GM10248 (cell line): ENCODE measurements around the gene PLA2G7.
A peak's percentile ranks its signal among the peaks of the same experiment; 100 is the strongest.

Experiments used
- CTCF ChIA-PET: fragments of 300-600 bp; sonication (Branson Sonifier 250); formaldehyde crosslinking; extraction: SDS; loops from one replicate; lab custom pipeline; 2021; ENCODE audit warnings: antibody characterized with exemption; lab: Yijun Ruan, JAX
- POLR2A ChIA-PET: fragments of 350-650 bp; sonication (Branson Sonifier 250); formaldehyde crosslinking; extraction: SDS; loops from one replicate; lab custom pipeline; 2020; ENCODE audit warnings: antibody characterized with exemption; lab: Yijun Ruan, JAX
- DNase-seq: peaks from one replicate; pipeline ENCODE4 v3.0.0; 2012; ENCODE audit errors: extremely low spot score
- CTCF ChIP-seq: IDR thresholded peaks from 2 replicates; pipeline ENCODE4 v1.5.1; 2012; ENCODE audit warnings: mild to moderate bottlenecking, low read depth; ENCODE audit errors: extremely low read depth, missing control alignments, control extremely low read depth

Gene PLA2G7

GRCh38 chr6:46677314-46677654 is 57.9 kb downstream of the PLA2G7 start:
- ChIA-PET CTCF (no interaction called here), POLR2A (no interaction called here)
- peak; percentile 3 for TF ChIP-seq CTCF
- no peak for DNase-seq

GRCh38 chr6:46676604-46677313 is 58.4 kb downstream of the PLA2G7 start:
- DNase-seq, result no peak
- no peak for TF ChIP-seq CTCF
- ChIA-PET CTCF (no interaction called here), POLR2A (no interaction called here)

DNA sequence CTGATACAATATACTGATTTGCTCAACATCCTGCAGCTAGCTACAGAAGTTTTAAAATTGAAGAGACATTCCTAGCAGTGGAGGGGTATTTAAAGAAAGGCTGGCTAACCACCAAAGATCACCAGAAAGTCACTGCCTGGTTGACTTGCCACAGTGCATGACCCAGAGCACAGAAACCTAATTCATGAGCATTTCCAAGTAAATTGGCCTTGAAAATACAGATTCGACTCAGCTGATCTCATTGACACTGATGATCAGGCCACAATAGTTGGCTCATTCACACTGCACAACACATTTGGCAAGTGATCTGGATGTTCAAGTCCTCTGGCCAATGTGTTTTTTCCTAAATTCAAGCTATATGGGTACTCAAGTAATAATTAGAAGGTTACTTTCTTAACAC is 60.8 kb downstream of the PLA2G7 start:
- ChIA-PET POLR2A (no interaction called here), CTCF (interaction anchor here (1.1 kb wide), 2 partner anchors 12 to 16 kb away, joined by 3 read pairs; no protein-coding TSS in a partner anchor)
- DNase-seq, result no peak
- no peak for TF ChIP-seq CTCF

DNA sequence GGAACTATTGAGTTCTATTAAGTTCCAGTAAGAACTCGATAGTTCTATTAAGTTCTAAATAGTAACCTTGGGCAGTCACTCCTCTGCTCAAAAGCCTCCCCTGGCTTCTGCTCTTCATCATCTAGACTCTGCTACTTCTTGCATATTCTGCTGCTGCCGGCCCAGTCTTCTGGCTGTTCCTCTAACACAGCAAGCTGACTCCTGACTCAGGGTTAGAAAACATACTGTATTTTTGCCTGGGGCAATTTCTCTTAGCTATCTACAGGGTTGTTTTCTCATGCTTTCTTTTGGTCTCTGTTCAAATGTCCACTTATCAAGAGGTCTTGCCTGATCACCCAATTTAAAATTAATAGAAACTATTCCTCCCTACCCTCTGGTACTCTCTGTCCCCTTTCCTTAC is 67.8 kb downstream of the PLA2G7 start:
- CTCF ChIA-PET, result interaction anchor here (1.1 kb wide), 1 partner anchor 26 kb away, joined by 3 read pairs; no protein-coding TSS in a partner anchor
- POLR2A ChIA-PET, result no interaction called here
- no peak for TF ChIP-seq CTCF
- DNase-seq, result no peak

DNA sequence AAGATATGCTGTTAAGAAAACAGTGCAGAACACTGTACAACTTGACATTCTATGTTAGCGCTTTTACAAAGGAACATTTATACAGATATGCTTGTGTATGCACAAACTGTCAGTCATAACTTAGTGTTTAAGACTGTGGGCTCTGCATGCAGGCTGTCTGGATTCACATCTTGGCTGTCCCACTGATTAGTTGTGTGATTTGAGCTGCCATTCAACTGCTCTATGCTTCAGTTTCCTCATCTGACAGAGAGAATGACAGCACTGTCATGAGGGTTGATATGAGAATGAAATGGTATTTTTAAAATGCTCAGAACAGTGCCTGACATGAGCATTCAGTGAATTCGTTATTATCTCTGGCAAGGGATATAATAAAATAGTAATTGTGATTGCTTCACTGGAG is 73.7 kb downstream of the PLA2G7 start:
- no peak for DNase-seq
- TF ChIP-seq CTCF, result no peak
- ChIA-PET POLR2A (no interaction called here), CTCF (interaction anchor here (1.5 kb wide), 1 partner anchor 13 kb away, joined by 3 read pairs; no protein-coding TSS in a partner anchor)

DNA sequence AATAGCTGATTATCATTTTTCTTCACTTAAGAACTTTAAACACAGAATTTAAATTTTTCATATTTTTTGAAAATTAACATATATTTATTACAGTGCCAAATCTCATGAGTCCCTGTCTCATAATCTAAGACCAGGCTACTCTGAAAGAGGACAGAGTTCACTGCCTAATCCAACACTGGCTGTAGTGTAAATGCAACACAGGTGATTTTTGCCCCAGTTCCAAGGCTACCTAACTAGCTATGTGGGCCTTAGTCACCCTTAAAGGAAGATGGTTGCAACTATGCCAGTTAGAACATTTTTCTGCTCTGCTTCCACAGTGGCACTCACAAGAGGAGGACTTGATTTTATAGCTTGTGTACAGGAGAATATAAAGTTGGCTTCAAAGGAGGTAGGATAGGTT is 77.5 kb downstream of the PLA2G7 start:
- ChIA-PET CTCF (interaction anchor here (1.0 to 1.2 kb wide), 2 partner anchors 12 to 17 kb away, joined by 3 to 5 read pairs; no protein-coding TSS in a partner anchor), POLR2A (no interaction called here)
- no peak for TF ChIP-seq CTCF
- no peak for DNase-seq

- POLR2A ChIA-PET, result no interaction called here
- CTCF ChIA-PET, result no interaction called here
- TF ChIP-seq CTCF, result peak; percentile 1
- DNase-seq, result no peak
Observed at GRCh38 chr6:46655803-46656202, 79.4 kb downstream of the PLA2G7 start.
